Activated effector memory CD4-positive, alpha-beta T cell treated with anti-CD3 and anti-CD28 coated beads, Interleukin-2, amount 50 U/mL, for 16 hours (primary cell): Measurements from ENCODE around the gene SLC12A7.
"Not testable (repeated sequence)": the region's sequence is repeated elsewhere in the genome, so short reads cannot be mapped to it uniquely, and the experiment has no call there.

Source experiments
- DNase-seq: peaks from one replicate; pipeline ENCODE4 v3.0.0-alpha.2; 2020

SLC12A7 gene

DNA sequence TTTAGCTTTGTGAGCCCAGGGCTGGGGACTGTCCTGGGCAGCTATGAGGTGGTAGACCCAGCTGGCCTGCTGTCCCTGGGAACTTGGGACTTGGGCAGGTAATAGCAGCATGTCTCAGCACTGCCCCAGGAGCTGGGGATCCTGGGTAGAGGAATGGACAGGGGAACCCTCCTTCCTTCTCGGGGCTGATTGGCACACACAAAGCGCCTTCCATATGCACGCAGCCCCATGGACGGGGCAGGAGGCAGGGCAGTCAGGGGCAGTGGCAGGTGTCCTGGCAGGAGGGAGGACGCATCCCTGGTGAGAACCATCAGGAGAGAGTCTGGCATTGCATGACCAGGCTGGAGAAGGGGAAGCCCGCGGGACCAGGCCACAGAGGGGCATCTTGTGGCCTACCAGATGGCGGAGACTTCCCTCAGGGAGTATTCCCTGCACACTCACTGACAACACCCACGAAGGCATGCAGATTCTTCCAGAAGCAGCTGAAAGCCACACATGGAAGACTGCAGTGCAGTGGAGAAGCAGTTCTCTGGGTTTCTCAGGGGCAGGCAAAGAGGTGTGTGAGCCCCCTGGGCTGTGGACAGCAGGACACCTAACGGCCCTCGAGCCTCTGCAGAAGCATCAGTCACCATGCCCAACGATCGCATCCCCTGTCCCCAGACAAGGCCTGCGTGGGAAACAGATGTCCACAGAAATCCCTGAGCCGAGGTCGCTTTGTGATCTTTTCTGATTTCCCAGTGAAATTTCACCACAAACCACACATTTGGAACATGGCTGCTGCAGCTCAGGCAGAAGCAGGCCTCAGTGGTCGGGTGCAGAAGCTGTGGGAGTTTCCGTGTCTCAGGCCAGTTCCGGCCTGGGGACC lies 110.2 kb downstream of the SLC12A7 start:
- DNase-seq: peak; percentile 52

DNA sequence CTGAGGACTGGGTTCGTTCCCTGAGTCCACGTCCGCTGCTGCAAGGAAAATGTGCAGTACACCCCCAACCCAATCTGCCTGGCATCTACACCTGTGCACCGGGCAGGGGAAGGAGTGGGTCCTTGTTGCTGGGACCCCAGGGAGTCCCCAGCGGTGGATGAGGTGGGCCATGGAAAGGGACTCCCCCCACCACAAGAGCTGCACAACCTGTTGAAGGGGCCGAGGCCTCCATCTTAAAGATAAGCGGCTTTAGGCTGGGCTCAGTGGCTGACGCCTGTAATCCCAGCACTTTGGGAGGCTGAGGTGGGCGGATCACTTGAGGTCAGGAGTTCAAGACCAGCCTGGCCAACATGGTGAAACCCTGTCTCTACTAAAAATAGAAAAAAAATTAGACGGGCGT lies 111.0 kb downstream of the SLC12A7 start:
- DNase-seq: not testable (repeated sequence)
